ENCODE results near the gene OR52E1. TPM values are rescaled to one million over a fixed set of nuclear protein-coding genes. Genes with fewer than 3 reads are reported as not detected.
"Not testable (repeated sequence)": the region's sequence is repeated elsewhere in the genome, so short reads cannot be mapped to it uniquely, and the experiment has no call there.

OR52E1 gene
- total and polyA plus RNA-seq, 4 donors, result not detected

DNA sequence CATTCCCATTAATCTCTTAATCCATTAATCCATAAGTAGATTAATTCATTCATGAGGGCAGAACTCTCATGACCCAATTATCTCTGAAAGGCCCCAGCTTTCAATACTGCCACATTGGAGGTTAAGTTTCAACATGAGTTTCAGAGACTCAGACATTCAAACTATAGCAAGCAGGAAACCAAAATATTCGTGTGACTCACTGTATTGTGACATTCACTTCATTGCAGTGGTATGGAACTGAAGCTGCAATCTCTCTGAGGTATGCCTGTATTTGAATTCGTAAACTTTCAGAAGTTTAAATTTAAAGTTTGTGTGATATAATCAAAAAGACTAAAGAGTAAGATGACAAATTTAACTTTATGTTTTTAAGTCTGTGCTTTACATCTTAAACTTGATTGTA lies 26.0 kb upstream of the OR52E1 start:
- Histone ChIP-seq H3K4me1 (ENCODE audit: control insufficient read depth in 4 of 4, insufficient read depth in 4 of 4, low read length in 3 of 4) (no peaks in the 10 kb centered on the region), H3K4me3 (ENCODE audit: low read depth in 1 of 3, low read length in 3 of 3) (no peak overlapping the region), H3K36me3 (ENCODE audit: control insufficient read depth in 4 of 4, insufficient read depth in 3 of 4, low read depth in 1 of 4, low read length in 3 of 4) (no peaks in the 10 kb centered on the region), H3K27ac (ENCODE audit: low read depth in 1 of 2, low read length in 2 of 2) (no peak overlapping the region), H3K27me3 (ENCODE audit: control insufficient read depth in 4 of 4, insufficient read depth in 4 of 4, low read length in 3 of 4) (no peaks in the 10 kb centered on the region), H3K9ac (ENCODE audit: low read depth in 1 of 2, low read length in 2 of 2) (no peak overlapping the region), H3K9me3 (ENCODE audit: control insufficient read depth in 4 of 4, low read length in 3 of 4) (no peaks in the 10 kb centered on the region)
- DNase-seq (ENCODE audit: low spot score), result no peak
- 47% methylated on average over 2 of the region's 2 CpGs for WGBS
- no peak for TF ChIP-seq SP1 (IDR thresholded peaks at IDR 0.05)
- no peak for TF ChIP-seq FOXA2 (IDR thresholded peaks at IDR 0.05)

DNA sequence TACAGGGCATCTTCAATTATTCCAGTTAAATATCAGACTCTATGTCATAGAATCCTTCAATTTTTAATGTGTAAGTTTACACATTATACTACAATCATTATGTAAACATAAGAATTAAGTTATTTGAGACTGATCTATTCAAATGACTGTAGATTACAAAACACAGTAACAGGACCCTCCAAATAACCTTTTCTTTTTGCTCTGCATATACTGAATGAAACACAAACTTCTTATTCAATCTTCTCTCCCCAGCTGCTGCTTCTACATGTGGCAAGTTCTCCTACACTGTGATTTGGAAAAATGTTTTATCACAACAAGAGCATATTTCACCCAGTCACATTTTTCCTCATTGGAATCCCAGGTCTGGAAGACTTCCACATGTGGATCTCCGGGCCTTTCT lies 23.1 kb upstream of the OR52E1 start, which contains the start of gene OR52J3:
Gene OR52J3, plus strand, starts transcription at position 301 of the 400 bp plus-strand sequence. Its CDS starts 0 bp downstream, at position 301.
- Histone ChIP-seq H3K9me3 (ENCODE audit: control insufficient read depth in 4 of 4, low read length in 3 of 4) (no peaks in the 10 kb centered on the region), H3K36me3 (ENCODE audit: control insufficient read depth in 4 of 4, insufficient read depth in 3 of 4, low read depth in 1 of 4, low read length in 3 of 4) (no peaks in the 10 kb centered on the region), H3K27me3 (ENCODE audit: control insufficient read depth in 4 of 4, insufficient read depth in 4 of 4, low read length in 3 of 4) (no peaks in the 10 kb centered on the region), H3K4me1 (ENCODE audit: control insufficient read depth in 4 of 4, insufficient read depth in 4 of 4, low read length in 3 of 4) (no peaks in the 10 kb centered on the region), H3K9ac (ENCODE audit: low read depth in 1 of 2, low read length in 2 of 2) (no peak within 1 kb of the TSS), H3K4me3 (ENCODE audit: low read depth in 1 of 3, low read length in 3 of 3) (no peak within 1 kb of the TSS), H3K27ac (ENCODE audit: low read depth in 1 of 2, low read length in 2 of 2) (no peak within 1 kb of the TSS)
- WGBS, result 67% methylated on average over 1 of the region's 1 CpG
- TF ChIP-seq GABPA (IDR thresholded peaks at IDR 0.05 in 1 of 2, conservative IDR thresholded peaks at IDR 0.05 in 1 of 2) (no peak), RXRA (IDR thresholded peaks at IDR 0.05) (no peak), HNF4A (conservative IDR thresholded peaks at IDR 0.05) (no peak), JUND (IDR thresholded peaks at IDR 0.05) (no peak), NR2F2 (IDR thresholded peaks at IDR 0.05) (no peak), RAD21 (IDR thresholded peaks at IDR 0.05) (no peak), FOXA1 (IDR thresholded peaks at IDR 0.05) (no peak), FOXA2 (IDR thresholded peaks at IDR 0.05) (no peak), HNF4G (IDR thresholded peaks at IDR 0.05) (no peak), EGR1 (IDR thresholded peaks at IDR 0.05; ENCODE audit: low read depth in 2 of 2) (no peak)
- TF ChIP-seq, protein P1, sequence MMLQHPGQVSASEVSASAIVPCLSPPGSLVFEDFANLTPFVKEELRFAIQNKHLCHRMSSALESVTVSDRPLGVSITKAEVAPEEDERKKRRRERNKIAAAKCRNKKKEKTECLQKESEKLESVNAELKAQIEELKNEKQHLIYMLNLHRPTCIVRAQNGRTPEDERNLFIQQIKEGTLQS (IDR thresholded peaks at IDR 0.05), result no peak
- TF ChIP-seq, protein P2, sequence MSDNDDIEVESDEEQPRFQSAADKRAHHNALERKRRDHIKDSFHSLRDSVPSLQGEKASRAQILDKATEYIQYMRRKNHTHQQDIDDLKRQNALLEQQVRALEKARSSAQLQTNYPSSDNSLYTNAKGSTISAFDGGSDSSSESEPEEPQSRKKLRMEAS (IDR thresholded peaks at IDR 0.05), result no peak
- TF ChIP-seq, protein P3, sequence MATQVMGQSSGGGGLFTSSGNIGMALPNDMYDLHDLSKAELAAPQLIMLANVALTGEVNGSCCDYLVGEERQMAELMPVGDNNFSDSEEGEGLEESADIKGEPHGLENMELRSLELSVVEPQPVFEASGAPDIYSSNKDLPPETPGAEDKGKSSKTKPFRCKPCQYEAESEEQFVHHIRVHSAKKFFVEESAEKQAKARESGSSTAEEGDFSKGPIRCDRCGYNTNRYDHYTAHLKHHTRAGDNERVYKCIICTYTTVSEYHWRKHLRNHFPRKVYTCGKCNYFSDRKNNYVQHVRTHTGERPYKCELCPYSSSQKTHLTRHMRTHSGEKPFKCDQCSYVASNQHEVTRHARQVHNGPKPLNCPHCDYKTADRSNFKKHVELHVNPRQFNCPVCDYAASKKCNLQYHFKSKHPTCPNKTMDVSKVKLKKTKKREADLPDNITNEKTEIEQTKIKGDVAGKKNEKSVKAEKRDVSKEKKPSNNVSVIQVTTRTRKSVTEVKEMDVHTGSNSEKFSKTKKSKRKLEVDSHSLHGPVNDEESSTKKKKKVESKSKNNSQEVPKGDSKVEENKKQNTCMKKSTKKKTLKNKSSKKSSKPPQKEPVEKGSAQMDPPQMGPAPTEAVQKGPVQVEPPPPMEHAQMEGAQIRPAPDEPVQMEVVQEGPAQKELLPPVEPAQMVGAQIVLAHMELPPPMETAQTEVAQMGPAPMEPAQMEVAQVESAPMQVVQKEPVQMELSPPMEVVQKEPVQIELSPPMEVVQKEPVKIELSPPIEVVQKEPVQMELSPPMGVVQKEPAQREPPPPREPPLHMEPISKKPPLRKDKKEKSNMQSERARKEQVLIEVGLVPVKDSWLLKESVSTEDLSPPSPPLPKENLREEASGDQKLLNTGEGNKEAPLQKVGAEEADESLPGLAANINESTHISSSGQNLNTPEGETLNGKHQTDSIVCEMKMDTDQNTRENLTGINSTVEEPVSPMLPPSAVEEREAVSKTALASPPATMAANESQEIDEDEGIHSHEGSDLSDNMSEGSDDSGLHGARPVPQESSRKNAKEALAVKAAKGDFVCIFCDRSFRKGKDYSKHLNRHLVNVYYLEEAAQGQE (IDR thresholded peaks at IDR 0.05), result no peak
- no peak for DNase-seq (ENCODE audit: low spot score)

DNA sequence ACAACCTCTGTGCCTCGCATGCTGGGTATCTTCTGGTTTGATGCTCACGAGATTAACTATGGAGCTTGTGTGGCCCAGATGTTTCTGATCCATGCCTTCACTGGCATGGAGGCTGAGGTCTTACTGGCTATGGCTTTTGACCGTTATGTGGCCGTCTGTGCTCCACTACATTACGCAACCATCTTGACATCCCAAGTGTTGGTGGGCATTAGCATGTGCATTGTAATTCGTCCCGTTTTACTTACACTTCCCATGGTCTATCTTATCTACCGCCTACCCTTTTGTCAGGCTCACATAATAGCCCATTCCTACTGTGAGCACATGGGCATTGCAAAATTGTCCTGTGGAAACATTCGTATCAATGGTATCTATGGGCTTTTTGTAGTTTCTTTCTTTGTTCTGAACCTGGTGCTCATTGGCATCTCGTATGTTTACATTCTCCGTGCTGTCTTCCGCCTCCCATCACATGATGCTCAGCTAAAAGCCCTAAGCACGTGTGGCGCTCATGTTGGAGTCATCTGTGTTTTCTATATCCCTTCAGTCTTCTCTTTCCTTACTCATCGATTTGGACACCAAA lies 22.5 kb upstream of the OR52E1 start:
- no peaks in the 10 kb centered on the region for H3K27me3 ChIP-seq (ENCODE audit: control insufficient read depth in 4 of 4, insufficient read depth in 4 of 4, low read length in 3 of 4)
- H3K4me1 ChIP-seq (ENCODE audit: control insufficient read depth in 4 of 4, insufficient read depth in 4 of 4, low read length in 3 of 4), result no peaks in the 10 kb centered on the region
- 72% methylated on average over 15 of the region's 15 CpGs for WGBS
- no peak for TF ChIP-seq RXRA (IDR thresholded peaks at IDR 0.05)
- no peak for TF ChIP-seq RAD21 (IDR thresholded peaks at IDR 0.05)
- no peak overlapping the region for H3K27ac ChIP-seq (ENCODE audit: low read depth in 1 of 2, low read length in 2 of 2)
- H3K36me3 ChIP-seq (ENCODE audit: control insufficient read depth in 4 of 4, insufficient read depth in 3 of 4, low read depth in 1 of 4, low read length in 3 of 4), result no peaks in the 10 kb centered on the region
- no peak overlapping the region for H3K4me3 ChIP-seq (ENCODE audit: low read depth in 1 of 3, low read length in 3 of 3)
- no peak for DNase-seq (ENCODE audit: low spot score)
- H3K9ac ChIP-seq (ENCODE audit: low read depth in 1 of 2, low read length in 2 of 2), result no peak overlapping the region
- H3K9me3 ChIP-seq (ENCODE audit: control insufficient read depth in 4 of 4, low read length in 3 of 4), result no peaks in the 10 kb centered on the region

DNA sequence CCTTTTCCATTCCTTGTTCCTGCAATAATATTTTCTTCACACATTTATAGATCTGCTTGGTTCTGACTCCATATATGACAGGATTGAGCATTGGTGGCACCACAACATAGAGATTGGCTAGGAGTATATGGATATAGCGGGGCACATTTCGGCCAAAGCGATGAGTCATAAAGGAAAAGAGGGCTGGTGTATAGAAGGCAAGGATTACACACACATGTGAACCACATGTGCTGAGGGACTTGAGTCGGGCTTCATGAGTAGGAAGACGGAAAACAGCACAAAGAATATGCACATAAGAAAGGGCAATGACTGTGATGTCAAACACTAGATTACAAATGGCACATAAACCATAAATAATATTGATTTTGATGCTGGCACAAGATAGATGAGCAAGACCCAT lies 10.7 kb upstream of the OR52E1 start:
- not testable (repeated sequence) for H3K9ac ChIP-seq (ENCODE audit: low read depth in 1 of 2, low read length in 2 of 2); H3K27ac ChIP-seq (ENCODE audit: low read depth in 1 of 2, low read length in 2 of 2); DNase-seq (ENCODE audit: low spot score); H3K4me1 ChIP-seq (ENCODE audit: control insufficient read depth in 4 of 4, insufficient read depth in 4 of 4, low read length in 3 of 4); H3K36me3 ChIP-seq (ENCODE audit: control insufficient read depth in 4 of 4, insufficient read depth in 3 of 4, low read depth in 1 of 4, low read length in 3 of 4); H3K9me3 ChIP-seq (ENCODE audit: control insufficient read depth in 4 of 4, low read length in 3 of 4); H3K4me3 ChIP-seq (ENCODE audit: low read depth in 1 of 3, low read length in 3 of 3); H3K27me3 ChIP-seq (ENCODE audit: control insufficient read depth in 4 of 4, insufficient read depth in 4 of 4, low read length in 3 of 4)
- 69% methylated on average over 5 of the region's 5 CpGs for WGBS
